Lower leg skin (tissue), 3 donors: ENCODE data around the gene CCL5.

Experiments
- POLR2A ChIP-seq, 2 donors: fragments of 450-650 bp; IDR thresholded peaks; one replicate each; pipeline ENCODE4 v1.6.1; 2016 to 2017; ENCODE audit warnings: antibody characterized with exemption in 2 of 2, mild to moderate bottlenecking in 1 of 2, moderate library complexity in 1 of 2
- TF ChIP-seq, protein P1 (sequence below), 3 donors: fragments of 450-650 bp; IDR thresholded peaks; one replicate each; pipeline ENCODE4 v1.5.1; 2016; ENCODE audit warnings: antibody characterized with exemption in 3 of 3, mild to moderate bottlenecking in 3 of 3, moderate library complexity in 2 of 3

GRCh38 chr17:35855965-35856364 lies 24.2 kb downstream of the CCL5 start:
- TF ChIP-seq, protein P1, sequence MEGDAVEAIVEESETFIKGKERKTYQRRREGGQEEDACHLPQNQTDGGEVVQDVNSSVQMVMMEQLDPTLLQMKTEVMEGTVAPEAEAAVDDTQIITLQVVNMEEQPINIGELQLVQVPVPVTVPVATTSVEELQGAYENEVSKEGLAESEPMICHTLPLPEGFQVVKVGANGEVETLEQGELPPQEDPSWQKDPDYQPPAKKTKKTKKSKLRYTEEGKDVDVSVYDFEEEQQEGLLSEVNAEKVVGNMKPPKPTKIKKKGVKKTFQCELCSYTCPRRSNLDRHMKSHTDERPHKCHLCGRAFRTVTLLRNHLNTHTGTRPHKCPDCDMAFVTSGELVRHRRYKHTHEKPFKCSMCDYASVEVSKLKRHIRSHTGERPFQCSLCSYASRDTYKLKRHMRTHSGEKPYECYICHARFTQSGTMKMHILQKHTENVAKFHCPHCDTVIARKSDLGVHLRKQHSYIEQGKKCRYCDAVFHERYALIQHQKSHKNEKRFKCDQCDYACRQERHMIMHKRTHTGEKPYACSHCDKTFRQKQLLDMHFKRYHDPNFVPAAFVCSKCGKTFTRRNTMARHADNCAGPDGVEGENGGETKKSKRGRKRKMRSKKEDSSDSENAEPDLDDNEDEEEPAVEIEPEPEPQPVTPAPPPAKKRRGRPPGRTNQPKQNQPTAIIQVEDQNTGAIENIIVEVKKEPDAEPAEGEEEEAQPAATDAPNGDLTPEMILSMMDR (IDR thresholded peaks at IDR 0.05) = no peak
- no peak for TF ChIP-seq POLR2A (IDR thresholded peaks at IDR 0.05)
